PC-9 (cell line): ENCODE data around the gene ISM1. TPM values are rescaled to one million over a fixed set of nuclear protein-coding genes. Genes with fewer than 3 reads are reported as not detected.

Experiments
- BruUV-seq: library from RNA; stranded (reverse); fragments of 400-500 nt; replicated peaks from 2 replicates; lab custom pipeline; 2021; lab: Mats Ljungman, UMichigan
- CTCF ChIA-PET: fragments of 300-600 bp; sonication (Branson Sonifier 250); formaldehyde crosslinking; loops from one replicate; lab custom pipeline; 2022; ENCODE audit warnings: antibody characterized with exemption; lab: Charles Lee
- POLR2A ChIA-PET: fragments of 300-600 bp; sonication (Branson Sonifier 250); formaldehyde crosslinking; loops from one replicate; lab custom pipeline; 2022; ENCODE audit warnings: antibody characterized with exemption; ENCODE audit not compliant: unreplicated experiment; lab: Charles Lee
- DNase-seq, 2 experiments: peaks; one replicate each; pipeline versions ENCODE4 v3.0.0 to v3.0.0-alpha.2; 2015 to 2022; ENCODE audit warnings: mixed read lengths in 1 of 2
- H2AFZ ChIP-seq: fragments of 200-600 bp; sonication (generic); 2 replicates; pipeline ENCODE4 v1.8.1; 2017; ENCODE audit warnings: antibody characterized with exemption
- H3F3A ChIP-seq: fragments of 200-600 bp; sonication (generic); 2 replicates; pipeline ENCODE4 v1.8.1; 2017; ENCODE audit warnings: antibody characterized with exemption, mild to moderate bottlenecking, low read depth; ENCODE audit not compliant: insufficient read depth
- H3K27ac ChIP-seq: fragments of 200-600 bp; sonication (generic); 2 replicates; pipeline ENCODE4 v1.6.1; 2016; ENCODE audit warnings: mixed run types
- H3K27me3 ChIP-seq: fragments of 200-600 bp; sonication (generic); 2 replicates; pipeline ENCODE4 v1.6.1; 2016; ENCODE audit warnings: low read depth, mixed run types; ENCODE audit not compliant: insufficient read depth
- H3K36me3 ChIP-seq: fragments of 200-600 bp; sonication (generic); 2 replicates; pipeline ENCODE4 v1.6.1; 2016; ENCODE audit warnings: low read depth, mixed run types
- H3K4me1 ChIP-seq: fragments of 200-600 bp; sonication (generic); replicated peaks from 2 replicates; pipeline ENCODE4 v1.6.1; 2016; ENCODE audit warnings: mixed run types; ENCODE audit not compliant: insufficient read depth
- H3K4me2 ChIP-seq: fragments of 200-600 bp; sonication (generic); 2 replicates; pipeline ENCODE4 v1.6.1; 2017; ENCODE audit warnings: mixed run types
- H3K4me3 ChIP-seq: fragments of 200-600 bp; sonication (generic); 2 replicates; pipeline ENCODE4 v1.6.1; 2016; ENCODE audit warnings: mixed run types
- H3K79me2 ChIP-seq: fragments of 200-600 bp; sonication (generic); 2 replicates; pipeline ENCODE4 v1.6.1; 2017; ENCODE audit warnings: low read depth, mixed run types
- H3K9me2 ChIP-seq: fragments of 200-600 bp; sonication (generic); 2 replicates; pipeline ENCODE4 v1.8.1; 2017; ENCODE audit warnings: mild to moderate bottlenecking; ENCODE audit not compliant: insufficient read depth
- H3K9me3 ChIP-seq: fragments of 200-600 bp; sonication (generic); 2 replicates; pipeline ENCODE4 v1.8.1; 2016; ENCODE audit warnings: low read depth; ENCODE audit not compliant: insufficient read depth
- H4K20me1 ChIP-seq: fragments of 200-600 bp; sonication (generic); 2 replicates; pipeline ENCODE4 v1.8.1; 2017; ENCODE audit not compliant: insufficient read depth
- EZH2 ChIP-seq: fragments of 200-600 bp; sonication (generic); IDR thresholded peaks from 2 replicates; pipeline ENCODE4 v1.8.0; 2017; ENCODE audit warnings: antibody characterized with exemption, low read depth
- intact Hi-C: fragments of 100-400 bp; cut with micrococcal nuclease; formaldehyde crosslinking; loops from one replicate; pipeline ENCODE4 v1.10.0; 2022; ENCODE audit not compliant: unreplicated experiment
- total RNA-seq: library from RNA; stranded (reverse); gene quantifications from 2 replicates; pipeline ENCODE4 v1.2.3, GENCODE V29; 2021
- TF ChIP-seq, protein P1 (sequence below): fragments of 200-600 bp; sonication (generic); conservative IDR thresholded peaks from 2 replicates; pipeline ENCODE4 v1.6.1; 2017; ENCODE audit warnings: mixed run types, antibody characterized with exemption, mild to moderate bottlenecking, moderate library complexity

Gene ISM1
- total RNA-seq, 1 experiment from 2014 or later = not detected

- BruUV-seq = no TSS peak
- H3K9me3 ChIP-seq = no peaks in the 10 kb centered on the region
- no peaks in the 10 kb centered on the region for H3K4me1 ChIP-seq
- H3K27ac ChIP-seq = no peak overlapping the region
- DNase-seq = no peak
- no peak overlapping the region for H3K4me2 ChIP-seq
- ChIA-PET POLR2A (no interaction called here), CTCF (no interaction called here)
- no peaks in the 10 kb centered on the region for H3K9me2 ChIP-seq
- no peak overlapping the region for H2AFZ ChIP-seq
- no peaks in the 10 kb centered on the region for H3K27me3 ChIP-seq
- H3K36me3 ChIP-seq = no peaks in the 10 kb centered on the region
- H3K79me2 ChIP-seq = no peaks in the 10 kb centered on the region
- no peaks in the 10 kb centered on the region for H3F3A ChIP-seq
- no peaks in the 10 kb centered on the region for H4K20me1 ChIP-seq
- no peak for TF ChIP-seq EZH2
- TF ChIP-seq, protein P1, sequence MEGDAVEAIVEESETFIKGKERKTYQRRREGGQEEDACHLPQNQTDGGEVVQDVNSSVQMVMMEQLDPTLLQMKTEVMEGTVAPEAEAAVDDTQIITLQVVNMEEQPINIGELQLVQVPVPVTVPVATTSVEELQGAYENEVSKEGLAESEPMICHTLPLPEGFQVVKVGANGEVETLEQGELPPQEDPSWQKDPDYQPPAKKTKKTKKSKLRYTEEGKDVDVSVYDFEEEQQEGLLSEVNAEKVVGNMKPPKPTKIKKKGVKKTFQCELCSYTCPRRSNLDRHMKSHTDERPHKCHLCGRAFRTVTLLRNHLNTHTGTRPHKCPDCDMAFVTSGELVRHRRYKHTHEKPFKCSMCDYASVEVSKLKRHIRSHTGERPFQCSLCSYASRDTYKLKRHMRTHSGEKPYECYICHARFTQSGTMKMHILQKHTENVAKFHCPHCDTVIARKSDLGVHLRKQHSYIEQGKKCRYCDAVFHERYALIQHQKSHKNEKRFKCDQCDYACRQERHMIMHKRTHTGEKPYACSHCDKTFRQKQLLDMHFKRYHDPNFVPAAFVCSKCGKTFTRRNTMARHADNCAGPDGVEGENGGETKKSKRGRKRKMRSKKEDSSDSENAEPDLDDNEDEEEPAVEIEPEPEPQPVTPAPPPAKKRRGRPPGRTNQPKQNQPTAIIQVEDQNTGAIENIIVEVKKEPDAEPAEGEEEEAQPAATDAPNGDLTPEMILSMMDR = no peak
- intact Hi-C loops = loop anchor here (5.0 kb wide), 1 partner anchor 221 kb away; no protein-coding TSS in a partner anchor
- no peak overlapping the region for H3K4me3 ChIP-seq
These were observed 104.8 kb downstream of the ISM1 start for GRCh38 chr20:13325796-13326340.

GRCh38 chr20:13331536-13331935 lies 110.5 kb downstream of the ISM1 start:
- no peaks in the 10 kb centered on the region for H3K79me2 ChIP-seq
- ChIA-PET POLR2A (no interaction called here), CTCF (no interaction called here)
- H3K36me3 ChIP-seq = no peaks in the 10 kb centered on the region
- peak in 1 of 2 experiments; percentile 46 for DNase-seq
- intact Hi-C loops = no loop called here
- H3K4me2 ChIP-seq = no peak overlapping the region
- H3K9me3 ChIP-seq = 0 out of 2 replicates have a peak, but pooled peaks cover 5% of the 10 kb centered on the region
- H3F3A ChIP-seq = no peaks in the 10 kb centered on the region
- no peaks in the 10 kb centered on the region for H3K9me2 ChIP-seq
- H3K27me3 ChIP-seq = no peaks in the 10 kb centered on the region
- no peaks in the 10 kb centered on the region for H4K20me1 ChIP-seq
- peaks cover 8% of the 10 kb centered on the region; the same call in 1 of the 2 replicates for H3K4me1 ChIP-seq
- no peak overlapping the region for H3K4me3 ChIP-seq
- no peak overlapping the region for H3K27ac ChIP-seq
- TF ChIP-seq, protein P1 = no peak
- TF ChIP-seq EZH2 = no peak
- no peak overlapping the region for H2AFZ ChIP-seq
- BruUV-seq = no TSS peak

- H3K36me3 ChIP-seq = no peaks in the 10 kb centered on the region
- H3K27ac ChIP-seq = no peak overlapping the region
- DNase-seq = no peak
- H3K4me3 ChIP-seq = no peak overlapping the region
- ChIA-PET POLR2A (interaction anchor here (0.5 kb wide), 1 partner anchor 325 kb away, joined by 7 read pairs; no protein-coding TSS in a partner anchor), CTCF (no interaction called here)
- H3K9me2 ChIP-seq = no peaks in the 10 kb centered on the region
- H4K20me1 ChIP-seq = no peaks in the 10 kb centered on the region
- BruUV-seq = no TSS peak
- H3F3A ChIP-seq = no peaks in the 10 kb centered on the region
- TF ChIP-seq, protein P1 = no peak
- no peak for TF ChIP-seq EZH2
- no peak overlapping the region for H2AFZ ChIP-seq
- H3K9me3 ChIP-seq = 0 out of 2 replicates have a peak, but pooled peaks cover 8% of the 10 kb centered on the region
- intact Hi-C loops = no loop called here
- H3K27me3 ChIP-seq = no peaks in the 10 kb centered on the region
- H3K4me2 ChIP-seq = no peak overlapping the region
- no peaks in the 10 kb centered on the region for H3K79me2 ChIP-seq
- H3K4me1 ChIP-seq = peaks cover 8% of the 10 kb centered on the region; the same call in 1 of the 2 replicates
These were observed 112.0 kb downstream of the ISM1 start for GRCh38 chr20:13333036-13333435.
